Hypothalamus (tissue), 51 donors: ENCODE data around the gene STARD5.

ENCODE experiments used
- DNase-seq, 51 donors: peaks; one replicate each; lab custom pipeline; 2025; lab: John Stamatoyannopoulos, UW

The STARD5 gene

DNA sequence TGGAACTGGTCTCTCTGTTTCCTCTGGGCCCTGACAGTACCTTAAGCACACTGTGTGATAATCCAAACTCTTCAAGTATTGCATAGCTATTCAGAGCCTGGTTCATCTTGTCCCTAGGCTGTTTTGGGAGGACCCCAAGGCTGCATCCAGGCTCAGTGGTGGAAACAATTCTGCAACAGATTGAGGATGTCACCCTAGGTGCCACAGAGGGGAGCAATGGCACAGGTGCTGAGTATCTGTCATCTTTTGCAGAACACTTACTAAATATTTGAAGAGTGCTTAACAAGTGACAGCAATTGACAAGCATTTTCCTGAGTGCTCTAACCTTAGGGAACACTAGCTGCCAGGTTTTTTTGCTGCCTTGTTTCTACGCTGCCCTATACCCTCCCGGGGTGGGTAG is 27.8 kb downstream of the STARD5 start:
- DNase-seq = no peak

DNA sequence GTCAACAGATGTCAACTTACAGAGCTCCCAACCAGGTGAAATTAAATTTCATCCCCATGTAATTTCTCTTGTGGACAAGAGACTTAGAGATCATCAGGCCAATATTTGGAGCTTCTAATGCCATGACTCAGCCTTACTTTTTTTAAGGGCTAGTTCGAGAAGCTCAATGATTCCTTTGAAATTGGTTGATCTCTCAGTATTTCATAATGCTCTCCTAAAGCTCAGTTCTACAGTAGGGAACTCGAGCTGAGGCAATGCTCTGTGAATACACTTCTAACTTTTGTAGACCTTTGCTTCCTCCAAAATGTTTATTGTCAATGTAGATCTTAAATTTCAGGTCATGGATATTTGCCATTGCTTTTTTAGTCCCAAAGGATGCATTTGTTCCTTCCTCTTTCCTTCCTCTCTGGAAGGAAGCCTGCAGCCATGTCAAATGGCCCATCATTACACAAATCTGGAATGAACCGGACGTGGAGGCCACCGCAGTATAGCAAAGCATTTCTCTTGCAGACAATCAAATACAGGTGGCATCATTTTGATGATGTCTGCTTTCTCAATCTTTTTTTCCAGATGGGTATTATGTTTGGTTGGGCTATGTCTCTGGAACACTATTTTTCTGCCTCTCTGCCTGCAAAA is 28.3 kb downstream of the STARD5 start:
- DNase-seq = no peak

DNA sequence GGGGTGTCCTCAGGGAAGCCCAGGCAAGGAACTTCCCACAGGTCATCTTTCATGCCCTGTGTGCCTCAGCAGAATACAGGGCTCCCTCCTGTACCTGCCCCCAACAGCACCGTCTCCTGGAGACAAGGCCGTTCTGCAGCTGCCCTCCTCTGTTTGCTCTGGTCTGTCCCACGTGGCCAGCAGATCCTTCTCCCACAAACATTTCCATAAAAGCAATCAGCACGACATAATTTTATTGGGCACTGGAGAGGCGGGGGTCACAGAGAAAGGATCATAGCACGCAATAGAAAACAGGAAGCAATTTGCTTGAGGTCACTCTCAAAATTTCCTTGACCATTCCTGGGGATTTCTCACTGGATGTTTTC is 29.4 kb downstream of the STARD5 start:
- no peak for DNase-seq

DNA sequence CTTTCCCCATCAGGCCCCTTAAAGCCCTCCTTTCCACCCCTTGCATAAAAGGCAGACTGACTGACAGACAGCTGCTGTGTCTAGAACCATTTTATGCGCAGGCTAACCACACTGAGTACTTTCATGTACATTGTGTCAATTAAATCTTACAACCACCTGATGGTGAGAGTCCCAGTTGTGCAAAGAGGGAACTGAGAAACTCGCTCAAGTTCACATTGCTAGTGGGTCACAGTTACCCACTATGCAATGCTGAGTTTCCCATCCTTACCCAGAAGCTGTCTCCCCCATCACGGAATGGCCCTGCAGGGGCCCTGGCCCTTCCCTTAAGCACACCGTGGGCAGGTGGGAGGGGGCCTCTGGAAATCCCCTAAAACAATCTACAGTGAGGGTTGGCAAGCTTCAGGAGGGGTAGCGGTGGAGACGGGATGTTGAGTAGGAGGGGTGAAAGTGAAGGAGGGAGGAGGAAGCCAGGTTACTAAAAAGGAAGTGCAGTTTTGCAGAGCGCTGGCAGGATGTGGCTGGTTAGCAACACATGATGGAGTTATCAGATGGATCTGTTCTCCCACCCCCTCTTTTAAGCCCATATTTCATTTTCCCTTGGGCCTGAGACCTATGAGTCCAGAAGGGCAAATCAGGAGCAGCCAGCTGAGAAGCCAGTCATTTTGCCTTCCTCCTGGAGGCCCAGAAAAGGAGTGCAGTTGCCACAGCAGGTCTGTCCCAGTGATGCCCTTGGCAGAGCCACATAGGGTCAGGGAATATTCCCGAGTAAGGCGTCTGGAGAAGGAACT is 30.0 kb downstream of the STARD5 start:
- peak in 1 of 51 donors; percentile 24 for DNase-seq

DNA sequence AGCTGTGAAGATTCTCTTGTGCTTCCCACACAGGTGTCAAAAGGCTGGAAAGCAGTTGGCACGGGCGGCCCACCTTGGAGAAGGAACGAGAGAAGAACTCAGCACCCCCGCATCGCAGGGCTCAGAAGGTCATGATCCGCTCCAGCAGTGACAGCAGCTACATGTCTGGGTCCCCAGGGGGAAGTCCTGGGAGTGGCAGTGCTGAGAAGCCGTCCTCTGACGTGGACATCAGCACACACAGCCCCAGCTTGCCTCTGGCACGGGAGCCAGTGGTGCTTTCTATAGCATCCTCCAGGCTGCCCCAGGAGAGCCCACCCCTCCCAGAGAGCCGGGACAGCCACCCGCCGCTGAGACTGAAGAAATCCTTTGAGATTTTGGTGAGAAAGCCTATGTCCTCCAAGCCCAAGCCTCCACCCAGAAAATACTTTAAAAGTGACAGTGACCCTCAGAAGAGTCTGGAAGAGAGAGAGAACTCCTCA is 31.4 kb downstream of the STARD5 start:
- DNase-seq = no peak

DNA sequence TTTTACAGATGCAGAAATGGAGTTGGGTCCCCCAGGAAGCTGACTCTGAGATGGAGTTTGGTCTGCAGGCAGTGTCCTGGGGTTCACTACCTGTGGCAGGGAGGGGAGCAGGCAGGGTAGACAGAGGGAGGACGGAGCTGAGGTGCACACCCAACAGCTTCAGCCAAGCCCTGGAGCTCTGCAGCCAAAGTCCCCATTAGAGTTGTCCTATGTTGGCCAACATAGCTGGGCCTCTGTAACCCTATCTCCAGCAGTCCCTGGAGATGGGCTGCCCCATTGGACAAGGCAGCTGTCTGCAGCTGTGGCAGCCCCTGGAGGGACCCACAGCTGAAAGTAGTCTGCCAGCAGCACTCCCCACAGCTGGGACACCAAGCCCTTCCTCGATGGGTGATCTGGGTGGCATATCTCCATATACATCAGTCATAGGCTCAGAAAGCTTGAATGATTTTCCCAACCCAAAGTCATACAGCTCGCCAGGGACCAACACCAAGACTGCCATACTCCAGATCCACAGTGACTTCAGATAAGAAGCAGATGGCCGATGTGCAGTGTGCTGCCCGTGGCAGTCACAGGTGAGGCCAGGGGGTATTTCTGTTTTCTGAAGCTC is 31.9 kb downstream of the STARD5 start:
- no peak for DNase-seq

DNA sequence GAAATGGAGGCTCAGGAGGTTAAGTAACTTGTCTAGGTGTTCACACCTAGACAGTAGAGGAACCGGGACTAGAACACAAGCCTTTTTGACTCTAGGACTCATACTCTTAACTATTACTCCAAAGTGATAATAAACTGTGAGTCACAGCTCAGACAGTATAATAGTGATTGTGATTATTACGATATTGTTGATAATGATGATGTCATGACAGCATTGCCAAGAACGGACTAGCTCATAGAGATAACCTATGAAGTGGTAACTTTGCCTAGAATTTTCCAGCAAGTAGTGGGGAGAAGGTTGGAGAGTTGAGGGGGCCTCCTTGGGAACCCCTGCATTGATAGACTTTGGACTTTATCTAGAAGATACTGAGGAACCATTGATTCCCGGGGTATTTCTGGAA is 34.0 kb downstream of the STARD5 start:
- DNase-seq = no peak

DNA sequence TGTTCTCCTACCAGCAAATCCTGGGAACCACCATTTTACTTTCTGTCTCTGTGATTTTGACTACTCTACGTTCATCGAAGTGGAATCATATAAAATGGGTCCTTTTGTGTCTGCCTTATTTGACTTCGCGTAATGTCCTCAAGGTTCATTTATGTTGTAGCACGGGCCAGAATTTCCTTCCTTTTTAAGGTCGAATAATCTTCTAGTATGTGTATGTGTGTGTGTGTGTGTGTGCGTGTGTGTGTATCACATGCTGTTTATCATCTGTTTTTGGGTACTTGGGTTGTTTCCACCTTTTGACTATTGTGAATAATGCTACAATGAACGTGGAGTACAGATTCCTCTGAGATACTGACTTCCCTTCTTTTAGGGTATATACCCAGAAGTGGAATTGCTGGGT is 35.3 kb downstream of the STARD5 start:
- DNase-seq = no peak

DNA sequence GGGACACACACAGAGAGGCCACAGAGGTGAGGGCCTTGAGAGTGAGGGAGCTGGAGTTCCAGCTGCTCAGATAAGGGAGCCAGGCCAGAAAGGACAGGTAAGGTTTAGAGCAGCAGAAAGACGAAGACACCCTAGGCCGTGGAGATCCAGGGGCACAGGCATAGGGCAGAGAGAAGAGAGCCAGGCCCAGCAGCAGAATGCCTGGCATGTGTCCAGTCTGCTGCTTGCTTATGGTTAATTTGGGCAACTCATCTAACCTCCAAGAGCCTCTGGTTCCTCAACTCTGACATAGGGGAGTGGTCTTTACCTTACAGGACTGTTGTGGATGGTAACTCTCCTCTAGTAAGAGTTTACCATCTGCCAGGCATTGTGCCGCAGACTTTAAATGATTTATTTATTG is 35.9 kb downstream of the STARD5 start:
- DNase-seq = no peak

DNA sequence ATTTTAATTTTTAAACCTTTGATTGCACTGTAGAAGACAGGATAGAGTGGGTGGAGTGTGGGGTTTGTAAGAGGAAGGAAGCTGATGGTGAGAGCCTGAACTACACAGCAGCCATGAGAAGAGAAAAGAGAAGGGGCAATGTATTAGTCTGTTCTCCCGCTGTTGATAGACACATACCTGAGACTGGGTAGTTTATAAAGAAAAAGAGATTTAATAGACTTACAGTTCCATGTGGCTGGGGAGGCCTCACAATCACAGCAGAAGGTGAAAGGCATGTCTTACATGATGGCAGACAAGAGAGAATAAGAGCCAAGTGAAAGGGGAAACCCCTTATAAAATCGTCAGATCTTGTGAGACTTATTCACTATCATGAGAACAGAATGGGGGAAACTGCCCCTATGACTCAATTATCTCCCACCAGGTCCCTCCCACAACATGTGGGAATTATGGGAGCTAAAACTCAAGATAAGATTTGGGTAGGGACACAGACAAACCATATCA is 37.3 kb downstream of the STARD5 start:
- no peak for DNase-seq

DNA sequence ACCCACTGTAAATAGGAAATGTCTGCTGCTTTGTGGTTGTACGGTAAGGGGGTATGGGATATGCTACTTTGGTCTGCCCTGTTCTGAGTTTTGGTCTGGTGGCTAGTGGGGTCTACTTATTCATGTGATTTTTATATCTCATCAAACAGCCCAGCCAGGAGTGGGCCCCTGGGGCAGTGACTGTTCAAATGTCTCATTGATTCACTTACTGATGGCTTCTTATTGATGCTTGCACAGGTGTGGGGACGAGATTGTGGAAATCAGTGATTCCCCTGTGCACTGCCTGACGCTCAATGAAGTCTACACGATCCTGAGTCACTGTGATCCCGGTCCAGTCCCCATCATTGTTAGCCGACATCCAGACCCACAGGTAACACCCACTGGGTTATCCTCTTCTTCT is 38.5 kb downstream of the STARD5 start:
- DNase-seq = no peak

DNA sequence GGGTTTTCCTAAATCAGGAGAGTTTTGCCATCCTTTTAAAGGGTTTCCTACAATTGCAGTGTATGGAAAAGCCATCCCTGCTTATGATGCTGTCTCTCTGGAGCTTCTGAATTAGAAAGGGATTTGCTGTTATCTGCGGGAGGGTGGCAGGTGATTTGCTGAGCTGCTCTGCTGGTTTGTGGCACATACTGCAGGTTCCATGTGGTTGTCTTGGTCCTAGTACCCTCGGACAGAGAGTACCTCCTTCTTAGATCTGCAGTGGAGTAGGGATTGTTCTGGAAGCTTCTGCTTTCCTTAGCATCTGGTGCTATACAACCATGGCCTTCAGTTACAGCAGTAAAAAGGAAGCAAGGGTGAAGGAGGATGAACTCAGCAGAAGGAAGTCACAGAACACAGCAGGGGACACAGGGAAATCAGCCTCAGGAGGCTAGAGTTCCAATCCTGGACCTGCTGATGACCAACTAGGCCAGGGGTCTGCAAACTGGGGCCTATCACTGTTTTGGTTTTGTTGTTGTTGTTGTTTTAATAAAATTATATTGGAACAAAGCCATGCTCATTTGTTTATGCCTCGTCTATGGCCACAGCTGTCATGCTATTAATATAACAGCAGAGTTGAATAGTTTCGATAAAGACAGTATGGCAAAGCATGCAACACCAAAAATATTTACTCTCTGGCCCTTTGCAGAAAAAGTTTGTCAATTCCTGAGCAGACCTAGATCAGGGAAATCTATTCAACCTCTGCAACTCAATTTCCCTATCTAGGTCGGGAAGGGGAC is 39.5 kb downstream of the STARD5 start:
- no peak for DNase-seq

DNA sequence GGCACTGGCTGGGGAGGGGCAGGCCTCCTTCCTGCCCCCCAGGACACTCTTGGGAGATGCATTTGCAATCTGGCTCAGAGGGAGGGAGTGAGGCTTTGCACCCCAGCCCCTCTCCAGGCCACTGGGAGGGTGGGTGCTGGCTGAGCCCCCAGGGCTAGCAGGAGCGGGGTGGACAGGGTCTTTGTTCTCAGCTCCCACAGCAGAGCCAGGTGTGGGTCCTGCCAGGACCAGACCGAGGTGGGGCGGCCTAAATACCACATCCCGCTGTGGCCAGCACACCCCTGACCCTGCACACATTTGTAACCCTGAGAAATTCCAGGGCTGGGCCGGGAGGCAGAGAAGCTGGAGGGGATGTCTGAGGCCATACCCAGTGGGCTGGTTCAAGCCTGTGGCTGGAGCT is 41.0 kb downstream of the STARD5 start:
- DNase-seq = no peak

DNA sequence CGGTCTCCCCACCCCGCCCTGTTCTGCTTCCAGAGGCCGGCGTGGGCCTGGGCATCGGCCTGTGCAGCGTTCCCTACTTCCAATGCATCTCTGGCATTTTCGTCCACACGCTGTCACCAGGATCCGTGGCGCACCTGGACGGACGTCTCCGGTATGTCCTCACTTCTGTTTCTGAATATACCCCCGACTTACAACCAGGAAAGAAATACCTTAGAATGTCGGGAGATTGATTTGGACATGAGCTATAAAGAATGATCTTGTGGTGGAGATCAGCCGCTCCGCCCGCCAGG is 41.4 kb downstream of the STARD5 start:
- no peak for DNase-seq

DNA sequence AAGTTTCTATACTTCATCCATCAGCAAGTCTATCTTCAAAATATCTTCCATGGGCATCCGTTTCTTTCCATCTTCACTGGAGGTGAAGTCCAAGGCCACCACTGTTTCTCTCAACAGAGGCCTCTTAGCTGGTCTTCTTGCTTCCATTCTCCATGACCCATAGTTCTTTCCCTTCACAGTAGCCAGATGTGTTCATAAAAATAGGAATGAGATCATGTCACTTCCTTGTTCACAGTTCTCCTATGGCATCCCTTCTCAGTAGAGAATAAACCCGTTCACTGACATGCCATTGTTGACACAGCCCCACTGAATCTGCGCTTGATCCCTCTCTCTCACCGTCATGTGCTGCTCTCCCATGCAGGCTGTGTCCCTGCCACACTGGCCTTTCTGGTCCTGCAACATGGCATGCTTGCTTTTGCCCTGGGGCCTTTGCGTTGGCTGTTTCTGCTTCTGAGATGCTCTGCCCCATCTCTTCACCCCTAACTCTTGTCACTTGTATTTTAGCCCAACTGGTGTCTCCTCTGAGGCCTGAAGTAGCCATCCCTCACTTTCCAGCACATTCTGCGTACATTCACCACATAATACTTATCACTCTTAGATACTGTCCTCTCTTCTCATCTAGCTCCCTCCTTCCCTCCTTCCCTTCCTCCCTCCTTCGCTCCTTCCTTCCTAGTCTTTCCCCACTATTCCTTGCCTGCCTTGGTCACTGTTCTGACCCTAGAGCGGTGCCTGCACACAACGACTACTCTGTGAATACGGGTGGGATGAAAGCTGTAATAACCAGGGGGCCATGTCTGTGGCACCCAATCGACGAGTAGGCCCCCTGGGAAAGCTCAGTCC is 42.0 kb downstream of the STARD5 start:
- DNase-seq = no peak

DNA sequence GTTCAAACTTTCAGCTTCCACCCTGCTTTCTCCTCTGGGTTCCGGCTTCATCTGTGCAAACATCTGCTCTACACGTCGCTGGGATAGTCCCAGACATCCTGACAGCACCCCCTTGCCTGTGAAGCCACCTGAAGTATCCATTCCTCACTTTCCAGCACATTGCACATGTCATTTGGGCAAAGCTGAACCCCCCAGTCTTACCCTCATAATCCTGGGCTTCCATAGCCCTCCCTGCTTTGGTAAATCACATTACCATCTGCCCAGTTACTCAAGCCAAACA is 42.5 kb downstream of the STARD5 start:
- no peak for DNase-seq

DNA sequence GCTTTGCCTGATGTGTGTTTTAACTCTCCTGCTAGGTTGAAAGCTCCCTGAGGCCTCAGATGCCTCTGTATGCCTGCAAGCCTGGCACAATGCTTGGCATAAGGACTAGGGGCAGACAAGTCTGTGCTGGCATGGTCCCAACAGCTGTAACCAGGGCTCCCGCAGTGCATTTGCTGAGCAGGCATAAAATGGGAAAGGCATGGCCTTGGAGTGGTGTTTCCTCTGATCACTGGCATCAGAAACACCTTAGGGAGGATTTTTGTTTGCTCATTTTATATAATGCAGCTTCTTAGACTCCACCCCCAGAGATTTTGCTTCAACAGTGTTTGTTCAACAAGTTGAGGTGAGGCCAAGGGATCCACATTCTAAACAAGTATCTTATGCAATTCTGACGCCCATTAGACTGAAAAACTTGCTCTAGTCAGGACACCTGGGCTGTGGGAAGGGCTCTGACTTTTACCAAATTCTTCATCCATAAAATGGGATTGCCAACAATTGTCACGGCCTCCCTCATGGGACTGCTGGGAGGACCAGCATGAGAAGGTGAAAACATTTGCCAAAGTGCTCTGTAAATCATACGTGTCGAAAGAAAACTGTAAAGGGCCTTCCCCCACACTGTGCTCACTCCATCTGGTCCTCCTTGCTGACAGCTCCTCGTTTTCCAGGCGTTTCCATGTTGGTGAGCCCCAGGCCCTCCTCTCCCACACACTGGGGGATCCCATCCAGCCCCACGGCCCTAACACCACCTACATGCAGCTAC is 43.1 kb downstream of the STARD5 start:
- DNase-seq = no peak

DNA sequence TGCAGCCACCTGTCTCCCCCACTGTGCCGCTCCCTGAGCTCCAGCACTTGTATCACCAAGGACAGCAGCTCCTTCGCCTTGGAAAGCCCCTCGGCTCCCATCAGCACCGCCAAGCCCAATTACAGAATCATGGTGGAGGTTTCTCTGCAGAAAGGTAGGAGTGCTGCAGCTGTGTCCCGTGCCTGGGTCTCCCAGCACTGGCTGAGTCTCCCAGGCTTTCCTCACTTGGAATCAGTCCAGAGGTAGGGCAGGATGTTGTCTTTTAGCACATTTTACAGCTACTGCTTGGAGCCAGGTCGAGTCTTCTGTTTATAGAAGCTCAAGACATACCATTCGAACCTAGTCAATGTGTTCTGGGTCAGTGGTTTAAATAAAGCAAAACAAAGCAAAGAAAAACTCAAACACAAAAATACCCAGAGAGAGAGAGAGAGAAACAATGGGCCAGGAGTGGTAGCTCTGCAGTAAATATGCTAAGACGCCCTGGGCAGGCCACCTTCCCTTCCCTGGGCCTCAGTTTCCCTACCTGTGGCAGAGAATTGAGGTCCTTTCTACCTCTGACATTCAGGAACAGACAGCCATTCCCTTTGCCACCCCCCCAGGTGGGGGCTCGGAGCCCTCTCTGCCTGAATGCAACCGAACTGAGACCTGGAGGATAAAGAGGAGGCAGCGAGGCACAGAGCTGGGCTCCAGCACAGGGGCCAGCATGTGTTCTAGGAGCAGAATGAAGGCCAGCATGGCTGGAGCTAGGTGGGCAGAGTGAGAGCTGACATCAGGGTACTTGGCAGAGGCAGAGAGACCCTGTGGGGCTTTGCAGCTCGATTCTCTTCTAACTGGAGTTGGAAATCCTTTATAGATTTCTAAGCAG is 44.1 kb downstream of the STARD5 start:
- no peak for DNase-seq
